H4 (cell line): ENCODE measurements around the gene EPHB2. TPM values are rescaled to one million over a fixed set of nuclear protein-coding genes. Genes with fewer than 3 reads are reported as not detected.
"Not testable (repeated sequence)": the region's sequence is repeated elsewhere in the genome, so short reads cannot be mapped to it uniquely, and the experiment has no call there.

Experiments used
- DNase-seq: peaks from one replicate; pipeline ENCODE4 v3.0.0-alpha.2; 2015; ENCODE audit warnings: low spot score
- total RNA-seq: library from RNA; depleted of rRNA; stranded (reverse); fragments of >200 nt; shearing (Covaris generic); gene quantifications from 2 replicates; pipeline ENCODE4 v1.2.3, GENCODE V29; 2014

Gene EPHB2
- total RNA-seq, 1 experiment from 2014 or later = 70.9 TPM

- DNase-seq = no peak
Measured at GRCh38 chr1:22914633-22915217, 204.1 kb downstream of the EPHB2 start.

- DNase-seq = no peak
Measured at GRCh38 chr1:22915231-22915630, 204.6 kb downstream of the EPHB2 start.

- no peak for DNase-seq
Measured at GRCh38 chr1:22915816-22916470, 205.3 kb downstream of the EPHB2 start.

- DNase-seq = no peak
Measured at GRCh38 chr1:22916471-22916820, 205.8 kb downstream of the EPHB2 start.

- no peak for DNase-seq
Measured at GRCh38 chr1:22917989-22918388, 207.3 kb downstream of the EPHB2 start.

GRCh38 chr1:22918644-22919043 is 208.0 kb downstream of the EPHB2 start:
- DNase-seq = no peak

- no peak for DNase-seq
Measured at GRCh38 chr1:22919341-22920025, 208.8 kb downstream of the EPHB2 start.

GRCh38 chr1:22920026-22920733 is 209.5 kb downstream of the EPHB2 start:
- DNase-seq = no peak

- no peak for DNase-seq
Measured at GRCh38 chr1:22920734-22921451, 210.3 kb downstream of the EPHB2 start.

GRCh38 chr1:22921452-22922126 is 210.9 kb downstream of the EPHB2 start:
- DNase-seq = no peak

GRCh38 chr1:22922640-22923039 is 212.0 kb downstream of the EPHB2 start:
- no peak for DNase-seq

GRCh38 chr1:22925111-22925510 is 214.5 kb downstream of the EPHB2 start:
- no peak for DNase-seq

GRCh38 chr1:22930240-22930912 is 219.7 kb downstream of the EPHB2 start:
- DNase-seq = peak; percentile 24

GRCh38 chr1:22932803-22933470 is 222.3 kb downstream of the EPHB2 start:
- no peak for DNase-seq

GRCh38 chr1:22935433-22935832 is 224.8 kb downstream of the EPHB2 start:
- no peak for DNase-seq

GRCh38 chr1:22936681-22937080 is 226.0 kb downstream of the EPHB2 start:
- DNase-seq = no peak

- DNase-seq = no peak
Measured at GRCh38 chr1:22941257-22941656, 230.6 kb downstream of the EPHB2 start.

GRCh38 chr1:22944346-22945055 is 233.9 kb downstream of the EPHB2 start:
- DNase-seq = no peak

- not testable (repeated sequence) for DNase-seq
Measured at GRCh38 chr1:22945171-22945570, 234.5 kb downstream of the EPHB2 start.
